ENCODE data around the gene SARDH. TPM values are rescaled to one million over a fixed set of nuclear protein-coding genes. Genes with fewer than 3 reads are reported as not detected.

Gene SARDH
- polyA plus RNA-seq, 1 donor = 4.5 TPM

- DNase-seq = no peak
- Histone ChIP-seq H3K27me3 (ENCODE audit: control insufficient read depth, insufficient read depth, low read length) (no peaks in the 10 kb centered on the region), H3K4me3 (ENCODE audit: low read length) (no peak overlapping the region), H3K4me1 (ENCODE audit: control insufficient read depth, insufficient read depth, low read length) (peaks cover 4% of the 10 kb centered on the region), H3K27ac (ENCODE audit: low read length) (no peak overlapping the region), H3K36me3 (ENCODE audit: control insufficient read depth, insufficient read depth, low read length) (no peaks in the 10 kb centered on the region), H3K9me3 (ENCODE audit: control insufficient read depth, low read depth, low read length) (no peaks in the 10 kb centered on the region)
- WGBS (ENCODE audit: insufficient coverage, low lambda C conversion rate) = no CpG with 5 or more reads among the region's 10 CpGs
These were observed 5.3 kb downstream of the SARDH start for GRCh38 chr9:133732639-133733408.

- Histone ChIP-seq H3K4me1 (ENCODE audit: control insufficient read depth, insufficient read depth, low read length) (no peaks in the 10 kb centered on the region), H3K27me3 (ENCODE audit: control insufficient read depth, insufficient read depth, low read length) (no peaks in the 10 kb centered on the region), H3K36me3 (ENCODE audit: control insufficient read depth, insufficient read depth, low read length) (no peaks in the 10 kb centered on the region), H3K4me3 (ENCODE audit: low read length) (no peak overlapping the region), H3K9me3 (ENCODE audit: control insufficient read depth, low read depth, low read length) (no peaks in the 10 kb centered on the region), H3K27ac (ENCODE audit: low read length) (no peak overlapping the region)
- WGBS (ENCODE audit: insufficient coverage, low lambda C conversion rate) = no CpG with 5 or more reads among the region's 30 CpGs
- no peak for DNase-seq
These were observed 6.1 kb downstream of the SARDH start for GRCh38 chr9:133731876-133732638.

- WGBS (ENCODE audit: insufficient coverage, low lambda C conversion rate) = no CpG with 5 or more reads among the region's 27 CpGs
- DNase-seq = no peak
- Histone ChIP-seq H3K4me1 (ENCODE audit: control insufficient read depth, insufficient read depth, low read length) (no peaks in the 10 kb centered on the region), H3K9me3 (ENCODE audit: control insufficient read depth, low read depth, low read length) (no peaks in the 10 kb centered on the region), H3K4me3 (ENCODE audit: low read length) (no peak overlapping the region), H3K27me3 (ENCODE audit: control insufficient read depth, insufficient read depth, low read length) (no peaks in the 10 kb centered on the region), H3K36me3 (ENCODE audit: control insufficient read depth, insufficient read depth, low read length) (no peaks in the 10 kb centered on the region), H3K27ac (ENCODE audit: low read length) (no peak overlapping the region)
These were observed 7.0 kb downstream of the SARDH start for GRCh38 chr9:133730994-133731715.

- no peaks in the 10 kb centered on the region for H3K27me3 ChIP-seq (ENCODE audit: control insufficient read depth, insufficient read depth, low read length)
- no CpG with 5 or more reads among the region's 19 CpGs for WGBS (ENCODE audit: insufficient coverage, low lambda C conversion rate)
- H3K4me3 ChIP-seq (ENCODE audit: low read length) = no peak overlapping the region
- no peak overlapping the region for H3K27ac ChIP-seq (ENCODE audit: low read length)
- H3K36me3 ChIP-seq (ENCODE audit: control insufficient read depth, insufficient read depth, low read length) = no peaks in the 10 kb centered on the region
- DNase-seq = no peak
- H3K9me3 ChIP-seq (ENCODE audit: control insufficient read depth, low read depth, low read length) = no peaks in the 10 kb centered on the region
- no peaks in the 10 kb centered on the region for H3K4me1 ChIP-seq (ENCODE audit: control insufficient read depth, insufficient read depth, low read length)
These were observed 8.4 kb downstream of the SARDH start for GRCh38 chr9:133729617-133730281.

- Histone ChIP-seq H3K36me3 (ENCODE audit: control insufficient read depth, insufficient read depth, low read length) (no peaks in the 10 kb centered on the region), H3K4me1 (ENCODE audit: control insufficient read depth, insufficient read depth, low read length) (no peaks in the 10 kb centered on the region), H3K27ac (ENCODE audit: low read length) (no peak overlapping the region), H3K27me3 (ENCODE audit: control insufficient read depth, insufficient read depth, low read length) (no peaks in the 10 kb centered on the region), H3K9me3 (ENCODE audit: control insufficient read depth, low read depth, low read length) (no peaks in the 10 kb centered on the region), H3K4me3 (ENCODE audit: low read length) (no peak overlapping the region)
- DNase-seq = no peak
- WGBS (ENCODE audit: insufficient coverage, low lambda C conversion rate) = 95% methylated on average over 4 of the region's 10 CpGs
These were observed 9.1 kb downstream of the SARDH start for GRCh38 chr9:133728856-133729616.

GRCh38 chr9:133727876-133728441 is 10.2 kb downstream of the SARDH start:
- H3K27me3 ChIP-seq (ENCODE audit: control insufficient read depth, insufficient read depth, low read length) = no peaks in the 10 kb centered on the region
- no peak overlapping the region for H3K27ac ChIP-seq (ENCODE audit: low read length)
- no peak overlapping the region for H3K4me3 ChIP-seq (ENCODE audit: low read length)
- H3K36me3 ChIP-seq (ENCODE audit: control insufficient read depth, insufficient read depth, low read length) = no peaks in the 10 kb centered on the region
- no peak for DNase-seq
- no CpG with 5 or more reads among the region's 18 CpGs for WGBS (ENCODE audit: insufficient coverage, low lambda C conversion rate)
- H3K4me1 ChIP-seq (ENCODE audit: control insufficient read depth, insufficient read depth, low read length) = no peaks in the 10 kb centered on the region
- no peaks in the 10 kb centered on the region for H3K9me3 ChIP-seq (ENCODE audit: control insufficient read depth, low read depth, low read length)

- no peak overlapping the region for H3K27ac ChIP-seq (ENCODE audit: low read length)
- no CpG with 5 or more reads among the region's 10 CpGs for WGBS (ENCODE audit: insufficient coverage, low lambda C conversion rate)
- no peak for DNase-seq
- no peaks in the 10 kb centered on the region for H3K27me3 ChIP-seq (ENCODE audit: control insufficient read depth, insufficient read depth, low read length)
- H3K4me1 ChIP-seq (ENCODE audit: control insufficient read depth, insufficient read depth, low read length) = no peaks in the 10 kb centered on the region
- no peak overlapping the region for H3K4me3 ChIP-seq (ENCODE audit: low read length)
- H3K36me3 ChIP-seq (ENCODE audit: control insufficient read depth, insufficient read depth, low read length) = no peaks in the 10 kb centered on the region
- no peaks in the 10 kb centered on the region for H3K9me3 ChIP-seq (ENCODE audit: control insufficient read depth, low read depth, low read length)
These were observed 10.8 kb downstream of the SARDH start for GRCh38 chr9:133727277-133727875.

- WGBS (ENCODE audit: insufficient coverage, low lambda C conversion rate) = 60% methylated on average over 2 of the region's 14 CpGs
- no peaks in the 10 kb centered on the region for H3K9me3 ChIP-seq (ENCODE audit: control insufficient read depth, low read depth, low read length)
- no peak overlapping the region for H3K4me3 ChIP-seq (ENCODE audit: low read length)
- no peaks in the 10 kb centered on the region for H3K27me3 ChIP-seq (ENCODE audit: control insufficient read depth, insufficient read depth, low read length)
- peak; percentile 25 to 38 for DNase-seq
- H3K36me3 ChIP-seq (ENCODE audit: control insufficient read depth, insufficient read depth, low read length) = no peaks in the 10 kb centered on the region
- no peaks in the 10 kb centered on the region for H3K4me1 ChIP-seq (ENCODE audit: control insufficient read depth, insufficient read depth, low read length)
- no peak overlapping the region for H3K27ac ChIP-seq (ENCODE audit: low read length)
These were observed 11.5 kb downstream of the SARDH start for GRCh38 chr9:133726401-133727276.
